BJ (cell line): ENCODE measurements around the gene INSR. TPM values are rescaled to one million over a fixed set of nuclear protein-coding genes. Genes with fewer than 3 reads are reported as not detected.

Experiments
- CTCF ChIA-PET: fragments of 350-600 bp; formaldehyde crosslinking; extraction: SDS; loops from one replicate; lab custom pipeline; 2021; ENCODE audit warnings: antibody characterized with exemption, inconsistent platforms; lab: Yijun Ruan, JAX
- POLR2A ChIA-PET: fragments of 300-600 bp; sonication (Branson Sonifier 250); formaldehyde crosslinking; extraction: SDS; loops from one replicate; lab custom pipeline; 2021; ENCODE audit warnings: antibody characterized with exemption; lab: Charles Lee
- DNase-seq: peaks from one replicate; pipeline ENCODE4 v3.0.0-alpha.2; 2011; ENCODE audit warnings: low read depth
- H3K27me3 ChIP-seq: 2 replicates; pipeline ENCODE4 v1.6.0; 2011; ENCODE audit warnings: low read length; ENCODE audit not compliant: control insufficient read depth, insufficient read depth
- H3K36me3 ChIP-seq: 2 replicates; pipeline ENCODE4 v1.5.1; 2011; ENCODE audit warnings: low read length; ENCODE audit not compliant: control insufficient read depth, insufficient read depth
- H3K4me3 ChIP-seq: 2 replicates; pipeline ENCODE4 v1.5.1; 2011; ENCODE audit warnings: low read depth, mild to moderate bottlenecking, control low read depth, low read length
- polyA plus RNA-seq: library from polyadenylated mRNA; depleted of rRNA; stranded (reverse); fragments of >200 nt; gene quantifications from 2 replicates; pipeline ENCODE4 v1.2.3, GENCODE V29; 2011
- TF ChIP-seq, protein P1 (sequence below): IDR thresholded peaks from 2 replicates; pipeline ENCODE4 v1.5.1; 2011; ENCODE audit warnings: low read depth, mild to moderate bottlenecking, control low read depth, inconsistent platforms, low read length, moderate library complexity; ENCODE audit not compliant: insufficient read depth

Gene INSR
- polyA plus RNA-seq, 1 experiment = 5.7 TPM

GRCh38 chr19:7252364-7252763, 41.9 kb downstream of the INSR start:
- TF ChIP-seq, protein P1, sequence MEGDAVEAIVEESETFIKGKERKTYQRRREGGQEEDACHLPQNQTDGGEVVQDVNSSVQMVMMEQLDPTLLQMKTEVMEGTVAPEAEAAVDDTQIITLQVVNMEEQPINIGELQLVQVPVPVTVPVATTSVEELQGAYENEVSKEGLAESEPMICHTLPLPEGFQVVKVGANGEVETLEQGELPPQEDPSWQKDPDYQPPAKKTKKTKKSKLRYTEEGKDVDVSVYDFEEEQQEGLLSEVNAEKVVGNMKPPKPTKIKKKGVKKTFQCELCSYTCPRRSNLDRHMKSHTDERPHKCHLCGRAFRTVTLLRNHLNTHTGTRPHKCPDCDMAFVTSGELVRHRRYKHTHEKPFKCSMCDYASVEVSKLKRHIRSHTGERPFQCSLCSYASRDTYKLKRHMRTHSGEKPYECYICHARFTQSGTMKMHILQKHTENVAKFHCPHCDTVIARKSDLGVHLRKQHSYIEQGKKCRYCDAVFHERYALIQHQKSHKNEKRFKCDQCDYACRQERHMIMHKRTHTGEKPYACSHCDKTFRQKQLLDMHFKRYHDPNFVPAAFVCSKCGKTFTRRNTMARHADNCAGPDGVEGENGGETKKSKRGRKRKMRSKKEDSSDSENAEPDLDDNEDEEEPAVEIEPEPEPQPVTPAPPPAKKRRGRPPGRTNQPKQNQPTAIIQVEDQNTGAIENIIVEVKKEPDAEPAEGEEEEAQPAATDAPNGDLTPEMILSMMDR = no peak
- DNase-seq = no peak

GRCh38 chr19:7251494-7251893, 42.7 kb downstream of the INSR start:
- CTCF ChIA-PET = no interaction called here
- Histone ChIP-seq H3K4me3 (no peak overlapping the region), H3K36me3 (no peaks in the 10 kb centered on the region), H3K27me3 (no peaks in the 10 kb centered on the region)
- POLR2A ChIA-PET = no interaction called here
- TF ChIP-seq, protein P1 = no peak
- DNase-seq = no peak

More at GRCh38 chr19:7252364-7252763, 41.9 kb downstream of the INSR start:
- ChIA-PET POLR2A (no interaction called here), CTCF (no interaction called here)
- Histone ChIP-seq H3K4me3 (no peak overlapping the region), H3K27me3 (no peaks in the 10 kb centered on the region), H3K36me3 (no peaks in the 10 kb centered on the region)

- CTCF ChIA-PET = no interaction called here
- Histone ChIP-seq H3K36me3 (no peaks in the 10 kb centered on the region), H3K4me3 (no peak overlapping the region), H3K27me3 (no peaks in the 10 kb centered on the region)
- POLR2A ChIA-PET = no interaction called here
- no peak for DNase-seq
- TF ChIP-seq, protein P1 = no peak
Measured at GRCh38 chr19:7250951-7251350, 43.3 kb downstream of the INSR start.

GRCh38 chr19:7250057-7250596, 44.1 kb downstream of the INSR start:
- TF ChIP-seq, protein P1 = no peak
- no peak for DNase-seq
- H3K4me3 ChIP-seq = no peak overlapping the region
- H3K27me3 ChIP-seq = no peaks in the 10 kb centered on the region
- H3K36me3 ChIP-seq = no peaks in the 10 kb centered on the region
- POLR2A ChIA-PET = no interaction called here
- CTCF ChIA-PET = no interaction called here

DNA sequence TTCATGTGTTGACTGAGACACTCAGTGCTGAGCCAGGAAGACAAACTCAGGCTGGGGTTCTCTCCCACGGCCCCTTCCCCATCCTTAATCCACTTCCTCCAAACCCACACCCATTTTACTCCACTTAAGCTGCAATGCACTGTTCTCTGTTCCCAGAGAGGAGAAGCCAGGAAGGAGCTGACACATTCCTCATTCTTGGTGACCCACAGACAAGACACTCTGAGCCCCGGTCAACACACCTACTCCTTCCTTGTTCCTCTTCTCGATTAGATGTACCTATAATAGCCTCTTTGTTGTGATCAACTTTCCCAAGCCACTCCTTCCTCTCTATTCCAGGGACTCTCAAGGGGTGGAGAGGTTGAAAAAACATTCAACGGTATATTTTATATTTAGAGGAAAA, 47.1 kb downstream of the INSR start:
- TF ChIP-seq, protein P1 = no peak
- ChIA-PET POLR2A (no interaction called here), CTCF (no interaction called here)
- H3K36me3 ChIP-seq = no peaks in the 10 kb centered on the region
- H3K27me3 ChIP-seq = no peaks in the 10 kb centered on the region
- DNase-seq = no peak
- no peak overlapping the region for H3K4me3 ChIP-seq
